HFFc6 (cell line): ENCODE measurements around the gene CLNK. TPM values are rescaled to one million over a fixed set of nuclear protein-coding genes. Genes with fewer than 3 reads are reported as not detected.

Experiments used
- DNase-seq: peaks from one replicate; pipeline ENCODE4 v3.0.0-alpha.2; 2018
- H3K27ac Mint-ChIP-seq: 2 replicates; pipeline ENCODE4 v1.8.0; 2020; ENCODE audit warnings: mild to moderate bottlenecking, mixed read lengths
- H3K27me3 Mint-ChIP-seq: 2 replicates; pipeline ENCODE4 v1.8.0; 2021; ENCODE audit warnings: mild to moderate bottlenecking, moderate library complexity, mixed read lengths; ENCODE audit not compliant: insufficient read depth
- H3K36me3 Mint-ChIP-seq: 2 replicates; pipeline ENCODE4 v1.8.0; 2021; ENCODE audit warnings: low read depth, mixed read lengths
- H3K4me1 Mint-ChIP-seq: 2 replicates; pipeline ENCODE4 v1.8.0; 2020; ENCODE audit warnings: low read depth, mixed read lengths
- H3K4me3 Mint-ChIP-seq: 2 replicates; pipeline ENCODE4 v1.8.0; 2020; ENCODE audit warnings: mild to moderate bottlenecking, moderate library complexity, mixed read lengths
- H3K9me3 Mint-ChIP-seq: 2 replicates; pipeline ENCODE4 v1.8.0; 2020; ENCODE audit warnings: mild to moderate bottlenecking, mixed read lengths
- CTCF ChIP-seq: fragments of 200-600 bp; sonication (generic); IDR thresholded peaks from 2 replicates; pipeline ENCODE4 v1.5.0; 2021; ENCODE audit warnings: antibody characterized with exemption, mild to moderate bottlenecking
- total RNA-seq, 6 experiments: library from RNA; stranded (reverse); fragmentation: NEBNext Ultra II Directional; extraction: Animal tissue kit (Norgen Biotek cat#: 25700); gene quantifications; 2 replicates in 1 of 6; 3 replicates in 5 of 6; pipeline ENCODE4 v1.2.3, GENCODE V29; 2021

The CLNK gene
- total RNA-seq, 6 experiments from 2014 or later = not detected

GRCh38 chr4:10492464-10492863 is 192.1 kb downstream of the CLNK start:
- DNase-seq = no peak
- Mint-ChIP-seq H3K9me3 (no peaks in the 10 kb centered on the region), H3K27me3 (peaks cover 31% of the 10 kb centered on the region)

GRCh38 chr4:10491401-10491800 is 193.2 kb downstream of the CLNK start:
- no peak overlapping the region for H3K27ac Mint-ChIP-seq
- H3K27me3 Mint-ChIP-seq = peaks cover 32% of the 10 kb centered on the region
- no peak for TF ChIP-seq CTCF
- H3K4me1 Mint-ChIP-seq = no peaks in the 10 kb centered on the region
- DNase-seq = no peak
- H3K9me3 Mint-ChIP-seq = no peaks in the 10 kb centered on the region
- no peaks in the 10 kb centered on the region for H3K36me3 Mint-ChIP-seq
- H3K4me3 Mint-ChIP-seq = no peak overlapping the region

More at GRCh38 chr4:10492464-10492863, 192.1 kb downstream of the CLNK start:
- no peak for TF ChIP-seq CTCF
- H3K4me1 Mint-ChIP-seq = no peaks in the 10 kb centered on the region
- H3K4me3 Mint-ChIP-seq = no peak overlapping the region
- H3K27ac Mint-ChIP-seq = no peak overlapping the region
- no peaks in the 10 kb centered on the region for H3K36me3 Mint-ChIP-seq

GRCh38 chr4:10490996-10491395 is 193.6 kb downstream of the CLNK start:
- H3K27ac Mint-ChIP-seq = no peak overlapping the region
- TF ChIP-seq CTCF = no peak
- H3K36me3 Mint-ChIP-seq = no peaks in the 10 kb centered on the region
- H3K4me1 Mint-ChIP-seq = no peaks in the 10 kb centered on the region
- H3K9me3 Mint-ChIP-seq = no peaks in the 10 kb centered on the region
- H3K4me3 Mint-ChIP-seq = no peak overlapping the region
- peaks cover 32% of the 10 kb centered on the region for H3K27me3 Mint-ChIP-seq
- no peak for DNase-seq

- Mint-ChIP-seq H3K4me3 (no peak overlapping the region), H3K4me1 (no peaks in the 10 kb centered on the region), H3K27ac (no peak overlapping the region), H3K9me3 (no peaks in the 10 kb centered on the region), H3K36me3 (no peaks in the 10 kb centered on the region), H3K27me3 (peaks cover 11% of the 10 kb centered on the region)
- TF ChIP-seq CTCF = no peak
- no peak for DNase-seq
These were observed 201.7 kb downstream of the CLNK start for GRCh38 chr4:10482913-10483312.

- H3K36me3 Mint-ChIP-seq = no peaks in the 10 kb centered on the region
- DNase-seq = no peak
- no peak overlapping the region for H3K27ac Mint-ChIP-seq
- no peaks in the 10 kb centered on the region for H3K4me1 Mint-ChIP-seq
- H3K27me3 Mint-ChIP-seq = peaks cover 6% of the 10 kb centered on the region
- TF ChIP-seq CTCF = no peak
- no peak overlapping the region for H3K4me3 Mint-ChIP-seq
- no peaks in the 10 kb centered on the region for H3K9me3 Mint-ChIP-seq
These were observed 204.0 kb downstream of the CLNK start for GRCh38 chr4:10480616-10481015.

- peaks cover 3% of the 10 kb centered on the region for H3K27me3 Mint-ChIP-seq
- no peaks in the 10 kb centered on the region for H3K36me3 Mint-ChIP-seq
- no peak for TF ChIP-seq CTCF
- no peak overlapping the region for H3K27ac Mint-ChIP-seq
- H3K9me3 Mint-ChIP-seq = no peaks in the 10 kb centered on the region
- DNase-seq = no peak
- no peaks in the 10 kb centered on the region for H3K4me1 Mint-ChIP-seq
- no peak overlapping the region for H3K4me3 Mint-ChIP-seq
These were observed 205.9 kb downstream of the CLNK start for GRCh38 chr4:10478621-10479020.
